Measurements from ENCODE around the gene SYT4. TPM values are rescaled to one million over a fixed set of nuclear protein-coding genes. Genes with fewer than 3 reads are reported as not detected.

SYT4 gene
- total RNA-seq, 1 experiment from 2014 or later = 1.7 TPM

- no peak for DNase-seq (ENCODE audit: low spot score)
- Mint-ChIP-seq H3K4me3 (peak overlapping the region; percentile 61), H3K27ac (no peak overlapping the region), H3K27me3 (ENCODE audit: low read depth) (no peaks in the 10 kb centered on the region), H3K4me1 (peaks cover 44% of the 10 kb centered on the region), H3K9me3 (no peaks in the 10 kb centered on the region), H3K36me3 (no peaks in the 10 kb centered on the region)
- no peak for TF ChIP-seq ZNF281 (CRISPR knock-in tag; IDR thresholded peaks at IDR 0.05)
- TF ChIP-seq, protein P1, sequence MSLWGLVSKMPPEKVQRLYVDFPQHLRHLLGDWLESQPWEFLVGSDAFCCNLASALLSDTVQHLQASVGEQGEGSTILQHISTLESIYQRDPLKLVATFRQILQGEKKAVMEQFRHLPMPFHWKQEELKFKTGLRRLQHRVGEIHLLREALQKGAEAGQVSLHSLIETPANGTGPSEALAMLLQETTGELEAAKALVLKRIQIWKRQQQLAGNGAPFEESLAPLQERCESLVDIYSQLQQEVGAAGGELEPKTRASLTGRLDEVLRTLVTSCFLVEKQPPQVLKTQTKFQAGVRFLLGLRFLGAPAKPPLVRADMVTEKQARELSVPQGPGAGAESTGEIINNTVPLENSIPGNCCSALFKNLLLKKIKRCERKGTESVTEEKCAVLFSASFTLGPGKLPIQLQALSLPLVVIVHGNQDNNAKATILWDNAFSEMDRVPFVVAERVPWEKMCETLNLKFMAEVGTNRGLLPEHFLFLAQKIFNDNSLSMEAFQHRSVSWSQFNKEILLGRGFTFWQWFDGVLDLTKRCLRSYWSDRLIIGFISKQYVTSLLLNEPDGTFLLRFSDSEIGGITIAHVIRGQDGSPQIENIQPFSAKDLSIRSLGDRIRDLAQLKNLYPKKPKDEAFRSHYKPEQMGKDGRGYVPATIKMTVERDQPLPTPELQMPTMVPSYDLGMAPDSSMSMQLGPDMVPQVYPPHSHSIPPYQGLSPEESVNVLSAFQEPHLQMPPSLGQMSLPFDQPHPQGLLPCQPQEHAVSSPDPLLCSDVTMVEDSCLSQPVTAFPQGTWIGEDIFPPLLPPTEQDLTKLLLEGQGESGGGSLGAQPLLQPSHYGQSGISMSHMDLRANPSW (CRISPR knock-in tag; conservative IDR thresholded peaks at IDR 0.05; ENCODE audit: low read depth) = no peak
- TF ChIP-seq ZNF416 (CRISPR knock-in tag; IDR thresholded peaks at IDR 0.05) = no peak
- no peak for TF ChIP-seq HMGA2 (CRISPR knock-in tag; IDR thresholded peaks at IDR 0.05)
- TF ChIP-seq SMAD3 (CRISPR knock-in tag; IDR thresholded peaks at IDR 0.05; ENCODE audit: borderline replicate concordance) = no peak
- TF ChIP-seq TCF7 (CRISPR knock-in tag; IDR thresholded peaks at IDR 0.05; ENCODE audit: low read depth) = no peak
- no peak for TF ChIP-seq FOXP4 (CRISPR knock-in tag; IDR thresholded peaks at IDR 0.05)
- TF ChIP-seq ZNF263 (CRISPR knock-in tag; IDR thresholded peaks at IDR 0.05; ENCODE audit: low read depth) = no peak
- no peak for TF ChIP-seq TEAD4 (CRISPR knock-in tag; IDR thresholded peaks at IDR 0.05)
- no peak for TF ChIP-seq MYBL2 (CRISPR knock-in tag; IDR thresholded peaks at IDR 0.05)
- TF ChIP-seq FOXP1 (CRISPR knock-in tag; IDR thresholded peaks at IDR 0.05; ENCODE audit: borderline replicate concordance) = no peak
- TF ChIP-seq, protein P2, sequence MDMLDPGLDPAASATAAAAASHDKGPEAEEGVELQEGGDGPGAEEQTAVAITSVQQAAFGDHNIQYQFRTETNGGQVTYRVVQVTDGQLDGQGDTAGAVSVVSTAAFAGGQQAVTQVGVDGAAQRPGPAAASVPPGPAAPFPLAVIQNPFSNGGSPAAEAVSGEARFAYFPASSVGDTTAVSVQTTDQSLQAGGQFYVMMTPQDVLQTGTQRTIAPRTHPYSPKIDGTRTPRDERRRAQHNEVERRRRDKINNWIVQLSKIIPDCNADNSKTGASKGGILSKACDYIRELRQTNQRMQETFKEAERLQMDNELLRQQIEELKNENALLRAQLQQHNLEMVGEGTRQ (CRISPR knock-in tag; IDR thresholded peaks at IDR 0.05) = no peak
- no peak for TF ChIP-seq EMX1 (CRISPR knock-in tag; IDR thresholded peaks at IDR 0.05)
- TF ChIP-seq, protein P3, sequence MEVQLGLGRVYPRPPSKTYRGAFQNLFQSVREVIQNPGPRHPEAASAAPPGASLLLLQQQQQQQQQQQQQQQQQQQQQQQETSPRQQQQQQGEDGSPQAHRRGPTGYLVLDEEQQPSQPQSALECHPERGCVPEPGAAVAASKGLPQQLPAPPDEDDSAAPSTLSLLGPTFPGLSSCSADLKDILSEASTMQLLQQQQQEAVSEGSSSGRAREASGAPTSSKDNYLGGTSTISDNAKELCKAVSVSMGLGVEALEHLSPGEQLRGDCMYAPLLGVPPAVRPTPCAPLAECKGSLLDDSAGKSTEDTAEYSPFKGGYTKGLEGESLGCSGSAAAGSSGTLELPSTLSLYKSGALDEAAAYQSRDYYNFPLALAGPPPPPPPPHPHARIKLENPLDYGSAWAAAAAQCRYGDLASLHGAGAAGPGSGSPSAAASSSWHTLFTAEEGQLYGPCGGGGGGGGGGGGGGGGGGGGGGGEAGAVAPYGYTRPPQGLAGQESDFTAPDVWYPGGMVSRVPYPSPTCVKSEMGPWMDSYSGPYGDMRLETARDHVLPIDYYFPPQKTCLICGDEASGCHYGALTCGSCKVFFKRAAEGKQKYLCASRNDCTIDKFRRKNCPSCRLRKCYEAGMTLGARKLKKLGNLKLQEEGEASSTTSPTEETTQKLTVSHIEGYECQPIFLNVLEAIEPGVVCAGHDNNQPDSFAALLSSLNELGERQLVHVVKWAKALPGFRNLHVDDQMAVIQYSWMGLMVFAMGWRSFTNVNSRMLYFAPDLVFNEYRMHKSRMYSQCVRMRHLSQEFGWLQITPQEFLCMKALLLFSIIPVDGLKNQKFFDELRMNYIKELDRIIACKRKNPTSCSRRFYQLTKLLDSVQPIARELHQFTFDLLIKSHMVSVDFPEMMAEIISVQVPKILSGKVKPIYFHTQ (CRISPR knock-in tag; IDR thresholded peaks at IDR 0.05) = no peak
- POLR2A ChIA-PET = no interaction called here
- no peak for ATAC-seq
- CTCF ChIA-PET = no interaction called here
These were observed 799 bp downstream of the SYT4 start for GRCh38 chr18:43276491-43276890.

DNA sequence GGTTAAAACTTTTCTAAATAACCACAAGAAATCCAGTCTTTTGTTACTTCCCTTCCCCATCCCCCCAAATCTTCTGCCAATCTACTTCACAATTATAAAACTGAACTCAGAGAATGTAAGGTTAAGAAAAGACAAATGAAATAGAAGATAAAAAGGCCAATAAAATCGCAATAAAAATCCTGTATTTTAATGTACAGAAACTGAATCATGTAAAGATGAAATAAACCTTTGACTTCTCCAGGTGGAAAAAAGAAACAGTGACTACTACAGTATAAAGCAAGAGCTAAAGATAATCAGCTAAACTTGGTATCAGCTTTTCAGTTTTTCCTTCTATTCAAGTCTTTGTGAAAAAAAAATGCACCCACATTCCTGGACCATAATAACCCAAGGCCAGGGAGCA lies 1.7 kb downstream of the SYT4 start:
- Mint-ChIP-seq H3K27me3 (ENCODE audit: low read depth) (no peaks in the 10 kb centered on the region), H3K4me1 (peaks cover 49% of the 10 kb centered on the region), H3K36me3 (no peaks in the 10 kb centered on the region), H3K27ac (no peak overlapping the region), H3K4me3 (no peak overlapping the region), H3K9me3 (no peaks in the 10 kb centered on the region)
- ChIA-PET CTCF (no interaction called here), POLR2A (no interaction called here)
- ATAC-seq (no peak), DNase-seq (ENCODE audit: low spot score) (no peak)
- TF ChIP-seq MXD4 (CRISPR knock-in tag; IDR thresholded peaks at IDR 0.05; ENCODE audit: borderline replicate concordance) = no peak
- TF ChIP-seq ZNF671 (CRISPR knock-in tag; IDR thresholded peaks at IDR 0.05) = no peak
- TF ChIP-seq E2F1 (CRISPR knock-in tag; IDR thresholded peaks at IDR 0.05) = no peak
- TF ChIP-seq SMAD3 (CRISPR knock-in tag; IDR thresholded peaks at IDR 0.05; ENCODE audit: borderline replicate concordance) = no peak
- no peak for TF ChIP-seq ETV6 (CRISPR knock-in tag; IDR thresholded peaks at IDR 0.05)
- TF ChIP-seq USF1 (CRISPR knock-in tag; IDR thresholded peaks at IDR 0.05) = no peak
- TF ChIP-seq TEAD1 (CRISPR knock-in tag; IDR thresholded peaks at IDR 0.05) = no peak

All from WTC11 (cell line).